Endodermal cell (in vitro differentiated cells): ENCODE data around the gene MACO1. TPM values are rescaled to one million over a fixed set of nuclear protein-coding genes. Genes with fewer than 3 reads are reported as not detected.
"Not testable (repeated sequence)": the region's sequence is repeated elsewhere in the genome, so short reads cannot be mapped to it uniquely, and the experiment has no call there.

Source experiments
- DNase-seq: peaks from one replicate; pipeline ENCODE4 v3.0.0-alpha.2; 2017
- H3K27ac ChIP-seq: 2 replicates; pipeline ENCODE4 v1.5.1; 2013; ENCODE audit warnings: mild to moderate bottlenecking, low read depth, low read length, moderate library complexity
- H3K27me3 ChIP-seq: 2 replicates; pipeline ENCODE4 v1.6.1; 2013; ENCODE audit warnings: mild to moderate bottlenecking, low read length, moderate library complexity; ENCODE audit not compliant: insufficient read depth, control insufficient read depth, poor library complexity, severe bottlenecking
- H3K36me3 ChIP-seq: 2 replicates; pipeline ENCODE4 v1.7.0; 2013; ENCODE audit warnings: mild to moderate bottlenecking, low read length, moderate library complexity; ENCODE audit not compliant: control insufficient read depth, insufficient read depth
- H3K4me1 ChIP-seq: one replicate; pipeline ENCODE4 v1.7.0; 2013; ENCODE audit warnings: low read length; ENCODE audit not compliant: control insufficient read depth, insufficient read depth
- H3K4me3 ChIP-seq: 2 replicates; pipeline ENCODE4 v1.5.1; 2013; ENCODE audit warnings: mild to moderate bottlenecking, low read length, moderate library complexity
- H3K9ac ChIP-seq: 2 replicates; pipeline ENCODE4 v1.6.1; 2013; ENCODE audit warnings: mild to moderate bottlenecking, low read length, moderate library complexity; ENCODE audit not compliant: poor library complexity, severe bottlenecking; ENCODE audit errors: extremely low read depth
- H3K9me3 ChIP-seq: 2 replicates; pipeline ENCODE4 v1.6.1; 2013; ENCODE audit warnings: mild to moderate bottlenecking, low read length, moderate library complexity; ENCODE audit not compliant: control insufficient read depth
- H3K27ac Mint-ChIP-seq: 2 replicates; pipeline ENCODE4 v1.8.0; 2020; ENCODE audit warnings: mixed read lengths
- H3K27me3 Mint-ChIP-seq: 2 replicates; pipeline ENCODE4 v1.8.0; 2021; ENCODE audit warnings: mild to moderate bottlenecking, mixed read lengths; ENCODE audit not compliant: insufficient read depth
- H3K36me3 Mint-ChIP-seq: 2 replicates; pipeline ENCODE4 v1.8.0; 2020; ENCODE audit warnings: low read depth, mixed read lengths
- H3K4me1 Mint-ChIP-seq: 2 replicates; pipeline ENCODE4 v1.8.0; 2020; ENCODE audit warnings: mixed read lengths
- H3K4me3 Mint-ChIP-seq: 2 replicates; pipeline ENCODE4 v1.8.0; 2020; ENCODE audit warnings: mild to moderate bottlenecking, moderate library complexity, mixed read lengths
- H3K9me3 Mint-ChIP-seq: 2 replicates; pipeline ENCODE4 v1.8.0; 2020; ENCODE audit warnings: mild to moderate bottlenecking, mixed read lengths
- CTCF ChIP-seq: fragments of 200-600 bp; sonication (generic); conservative IDR thresholded peaks from 2 replicates; pipeline ENCODE4 v1.5.0; 2021; ENCODE audit warnings: antibody characterized with exemption, mild to moderate bottlenecking
- WGBS, 2 experiments: methylation state at CpG; one replicate each; pipeline versions ENCODE4 v1.1.5 to v1.1.7; 2013; ENCODE audit warnings: missing lambda C conversion rate in 2 of 2, mixed read lengths in 1 of 2; ENCODE audit not compliant: insufficient coverage in 1 of 2, insufficient read length in 1 of 2; 5-methylcytosine and 5-hydroxymethylcytosine counted together
- total RNA-seq, 2 donors: library from RNA; stranded (reverse); fragmentation: NEBNext Ultra II Directional in 1 of 2; extraction: Animal tissue kit (Norgen Biotek cat#: 25700) in 1 of 2; gene quantifications; 2 replicates in 1 of 2; 3 replicates in 1 of 2; pipeline ENCODE4 v1.2.1, GENCODE V29; 2021

The MACO1 gene
- total RNA-seq, 2 donors from 2014 or later: 13.1 to 14.1 TPM

- peaks cover 43% of the 10 kb centered on the region for H3K36me3 Mint-ChIP-seq
- H3K4me1 Mint-ChIP-seq: no peaks in the 10 kb centered on the region
- H3K9ac ChIP-seq: no peak overlapping the region
- no peak for DNase-seq
- H3K4me3 Mint-ChIP-seq: no peak overlapping the region
- H3K9me3 Mint-ChIP-seq: peaks cover 2% of the 10 kb centered on the region
- H3K27ac ChIP-seq: no peak overlapping the region
- TF ChIP-seq CTCF: no peak
- H3K4me1 ChIP-seq: no peaks in the 10 kb centered on the region
- H3K4me3 ChIP-seq: no peak overlapping the region
- H3K27ac Mint-ChIP-seq: no peak overlapping the region
- 93 to 94% methylated on average over 2 to 3 of the region's 3 CpGs for WGBS, 2 experiments
- H3K36me3 ChIP-seq: peaks cover 38% of the 10 kb centered on the region
- H3K9me3 ChIP-seq: no peaks in the 10 kb centered on the region
- H3K27me3 ChIP-seq: no peaks in the 10 kb centered on the region
- H3K27me3 Mint-ChIP-seq: no peaks in the 10 kb centered on the region
Observed at GRCh38 chr1:25460020-25460419, 29.3 kb downstream of the MACO1 start.

GRCh38 chr1:25460816-25461215 lies 30.1 kb downstream of the MACO1 start:
- H3K27ac ChIP-seq, H3K9me3 Mint-ChIP-seq, DNase-seq, H3K9ac ChIP-seq, H3K4me3 Mint-ChIP-seq, H3K4me3 ChIP-seq, H3K4me1 Mint-ChIP-seq, H3K4me1 ChIP-seq, H3K27ac Mint-ChIP-seq, H3K27me3 ChIP-seq, H3K9me3 ChIP-seq, H3K27me3 Mint-ChIP-seq: not testable (repeated sequence)
- H3K36me3 Mint-ChIP-seq: peaks cover 39% of the 10 kb centered on the region
- 0% methylated on average over 1 of the region's 4 CpGs; no CpG with 5 or more reads in 1 of the 2 experiments for WGBS, 2 experiments
- peaks cover 33% of the 10 kb centered on the region for H3K36me3 ChIP-seq

GRCh38 chr1:25461849-25462248 lies 31.2 kb downstream of the MACO1 start:
- H3K4me3 ChIP-seq: no peak overlapping the region
- 100% methylated on average over 1 of the region's 2 CpGs; no CpG with 5 or more reads in 1 of the 2 experiments for WGBS, 2 experiments
- no peak overlapping the region for H3K27ac Mint-ChIP-seq

More at GRCh38 chr1:25461849-25462248, 31.2 kb downstream of the MACO1 start:
- Histone ChIP-seq H3K36me3 (peaks cover 28% of the 10 kb centered on the region), H3K4me1 (no peaks in the 10 kb centered on the region), H3K27me3 (no peaks in the 10 kb centered on the region), H3K9ac (no peak overlapping the region), H3K9me3 (no peaks in the 10 kb centered on the region), H3K27ac (no peak overlapping the region)
- no peak for DNase-seq
- H3K36me3 Mint-ChIP-seq: peaks cover 35% of the 10 kb centered on the region
- no peak overlapping the region for H3K4me3 Mint-ChIP-seq
- H3K9me3 Mint-ChIP-seq: peaks cover 3% of the 10 kb centered on the region
- H3K27me3 Mint-ChIP-seq: no peaks in the 10 kb centered on the region
- no peaks in the 10 kb centered on the region for H3K4me1 Mint-ChIP-seq
- TF ChIP-seq CTCF: no peak
